ENCODE measurements around the gene UBE2G1. TPM values are rescaled to one million over a fixed set of nuclear protein-coding genes. Genes with fewer than 3 reads are reported as not detected.
A peak's percentile ranks its signal among the peaks of the same experiment; 100 is the strongest.

The UBE2G1 gene
- total RNA-seq, result 10 to 100 TPM; 50.9 to 77.5 (median 67.9) TPM

GRCh38 chr17:4366327-4367063, at the start of gene UBE2G1:
UBE2G1 (minus strand) TSS chr17:4366675; CDS start chr17:4366316, 359 bp downstream.
- Histone ChIP-seq H3K27me3 (no peaks in the 10 kb centered on the region), H3K4me1 (peaks cover 0 to 40% (median 11%) of the 10 kb centered on the region in 3 donors), H3K27ac (peak within 1 kb of the TSS; percentile 95 to 100 (median 99)), H3K9me3 (no peaks in the 10 kb centered on the region), H3K4me3 (peak within 1 kb of the TSS; percentile 84 to 100), H3K36me3 (no peaks in the 10 kb centered on the region)
- peak; percentile 96 for ATAC-seq
- 4% methylated on average over 5 of the region's 77 CpGs; no CpG with 5 or more reads in 1 of the 2 donors for WGBS, 2 donors (ENCODE audit: low coverage in 1 of 2)
- TF ChIP-seq EP300 (IDR thresholded peaks at IDR 0.05) (no peak), CTCF (IDR thresholded peaks at IDR 0.05) (peak in 3 of 4 experiments; percentile 19 to 26 (median 24)), POLR2A (IDR thresholded peaks at IDR 0.05) (peak; percentile 92), POLR2AphosphoS5 (IDR thresholded peaks at IDR 0.05) (peak; percentile 94)

GRCh38 chr17:4412933-4413831, 46.7 kb upstream of the UBE2G1 start:
- 28 to 40% methylated on average over 7 to 22 of the region's 27 CpGs for WGBS, 2 donors (ENCODE audit: low coverage in 1 of 2)
- H3K27me3 ChIP-seq, result no peaks in the 10 kb centered on the region
- no peak overlapping the region for H3K4me3 ChIP-seq
- H3K36me3 ChIP-seq, result no peaks in the 10 kb centered on the region
- H3K27ac ChIP-seq, result peak overlapping the region in 1 of 4 donors; percentile 29
- TF ChIP-seq CTCF (IDR thresholded peaks at IDR 0.05), result peak; percentile 77 to 97 (median 96)
- no peak for TF ChIP-seq POLR2AphosphoS5 (IDR thresholded peaks at IDR 0.05)
- H3K4me1 ChIP-seq, result peaks cover 0 to 6% (median 0%) of the 10 kb centered on the region in 3 donors
- ATAC-seq, result peak; percentile 93
- no peaks in the 10 kb centered on the region for H3K9me3 ChIP-seq

GRCh38 chr17:4411201-4411600, 44.7 kb upstream of the UBE2G1 start:
- WGBS, 2 donors (ENCODE audit: low coverage in 1 of 2), result 44 to 59% methylated on average over 3 of the region's 3 CpGs
- ATAC-seq, result no peak
- Histone ChIP-seq H3K4me3 (no peak overlapping the region), H3K36me3 (no peaks in the 10 kb centered on the region), H3K27me3 (no peaks in the 10 kb centered on the region), H3K27ac (no peak overlapping the region), H3K4me1 (peaks cover 0 to 6% (median 0%) of the 10 kb centered on the region in 3 donors), H3K9me3 (no peaks in the 10 kb centered on the region)
- TF ChIP-seq POLR2A (IDR thresholded peaks at IDR 0.05) (no peak), EP300 (IDR thresholded peaks at IDR 0.05) (no peak), CTCF (IDR thresholded peaks at IDR 0.05) (no peak), POLR2AphosphoS5 (IDR thresholded peaks at IDR 0.05) (no peak)

- no peaks in the 10 kb centered on the region for H3K36me3 ChIP-seq
- no peak overlapping the region for H3K4me3 ChIP-seq
- WGBS, 2 donors (ENCODE audit: low coverage in 1 of 2), result 63 to 69% methylated on average over 4 to 6 of the region's 6 CpGs
- H3K4me1 ChIP-seq, result peaks cover 0 to 6% (median 0%) of the 10 kb centered on the region in 3 donors
- ATAC-seq, result no peak
- no peaks in the 10 kb centered on the region for H3K9me3 ChIP-seq
- TF ChIP-seq POLR2A (IDR thresholded peaks at IDR 0.05) (no peak), EP300 (IDR thresholded peaks at IDR 0.05) (no peak), POLR2AphosphoS5 (IDR thresholded peaks at IDR 0.05) (no peak), CTCF (IDR thresholded peaks at IDR 0.05) (no peak)
- H3K27ac ChIP-seq, result no peak overlapping the region
- no peaks in the 10 kb centered on the region for H3K27me3 ChIP-seq
Observed at GRCh38 chr17:4409659-4410058, 43.2 kb upstream of the UBE2G1 start.
